ENCODE data around the gene FUT2. TPM values are rescaled to one million over a fixed set of nuclear protein-coding genes. Genes with fewer than 3 reads are reported as not detected.
"Not testable (repeated sequence)": the region's sequence is repeated elsewhere in the genome, so short reads cannot be mapped to it uniquely, and the experiment has no call there.

FUT2 gene
- not detected for total RNA-seq

DNA sequence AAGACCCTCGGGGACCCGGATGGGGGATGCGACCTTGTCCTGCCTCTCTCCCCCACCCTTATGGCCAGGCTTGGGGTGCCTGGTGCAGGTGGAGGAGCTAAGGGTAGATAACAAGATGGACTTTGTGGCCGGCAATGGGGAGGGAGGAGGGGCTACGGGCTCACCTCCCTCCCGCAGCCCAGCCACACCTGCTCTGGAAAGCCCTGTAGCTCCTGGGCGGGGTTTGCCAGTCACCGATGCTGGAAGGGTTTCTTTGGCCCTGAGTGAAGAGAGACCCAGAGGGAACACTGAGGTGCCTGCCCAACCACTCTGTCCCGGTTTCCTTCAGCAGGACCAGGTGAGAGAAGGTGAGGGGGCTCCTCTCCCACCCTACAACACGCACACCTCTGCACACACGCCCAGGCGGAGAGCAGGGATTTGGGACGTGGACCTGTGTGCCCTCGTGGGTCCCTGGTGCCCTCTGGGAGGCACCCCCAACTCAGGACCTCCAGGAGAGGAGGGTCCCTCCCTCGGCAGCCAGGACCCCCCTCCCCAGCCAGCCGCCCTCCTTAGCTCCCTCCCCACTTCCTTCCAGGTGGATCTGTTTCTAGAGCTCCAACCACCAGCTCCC is at the start of gene FUT2:
FUT2 (plus strand) TSS at position 229 of the 610 bp plus-strand sequence. CDS start 6,986 bp downstream, outside the sequence.
- Mint-ChIP-seq H3K9me3 (no peaks in the 10 kb centered on the region), H3K36me3 (ENCODE audit: low read depth) (no peaks in the 10 kb centered on the region), H3K27ac (peak within 1 kb of the TSS; percentile 20), H3K27me3 (peaks cover 6% of the 10 kb centered on the region), H3K4me3 (peak within 1 kb of the TSS; percentile 44), H3K4me1 (no peaks in the 10 kb centered on the region)
- no peak for ATAC-seq (replicated peaks)

DNA sequence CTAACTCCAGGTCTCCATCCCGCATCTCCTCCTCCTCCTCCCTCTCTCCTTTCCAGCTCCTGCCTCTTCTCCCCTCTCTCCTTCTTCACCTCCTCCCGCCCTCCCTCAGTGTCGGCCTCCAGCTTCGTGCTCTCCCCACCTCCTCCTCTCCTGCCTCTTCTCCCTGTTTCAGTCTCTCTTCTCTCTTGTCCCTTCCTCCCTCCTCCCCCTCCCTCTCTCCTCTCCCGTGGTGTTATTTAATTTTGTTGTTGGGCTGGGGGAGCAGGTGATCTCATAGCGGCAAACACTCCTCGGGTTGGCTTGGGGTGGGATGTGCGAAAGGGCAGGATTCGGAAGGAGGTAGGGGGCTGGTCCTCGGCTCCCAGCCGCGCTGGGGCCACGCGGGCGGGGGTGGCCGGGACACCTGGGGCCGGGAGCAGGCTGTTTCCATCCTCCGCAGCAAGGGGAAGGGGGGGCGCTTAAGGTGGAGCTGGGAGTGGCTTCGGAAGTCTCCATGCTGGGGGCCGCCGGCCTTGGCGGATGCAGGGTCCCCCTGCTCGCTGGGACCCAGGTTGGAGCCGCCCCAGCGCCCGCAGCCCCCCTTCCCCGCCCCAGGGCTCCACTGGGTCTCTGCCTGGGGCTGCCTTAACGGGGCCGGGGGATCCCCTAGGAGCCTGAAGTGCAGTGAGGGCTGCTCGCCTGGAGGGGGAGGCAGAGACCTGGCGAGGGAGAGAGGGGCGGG is 49.6 kb upstream of the FUT2 start, which contains the start of gene CA11:
CA11 (minus strand) TSS at position 187 of the 721 bp plus-strand sequence. CDS start 555 bp downstream, outside the sequence.
- Mint-ChIP-seq H3K4me3 (peak within 1 kb of the TSS; percentile 93), H3K4me1 (peaks cover 25% of the 10 kb centered on the region), H3K9me3 (no peaks in the 10 kb centered on the region)

GRCh38 chr19:48646722-48647216 is 49.0 kb upstream of the FUT2 start:
- Mint-ChIP-seq H3K9me3 (no peaks in the 10 kb centered on the region), H3K27me3 (no peaks in the 10 kb centered on the region), H3K4me3 (peak overlapping the region; percentile 93), H3K36me3 (ENCODE audit: low read depth) (no peaks in the 10 kb centered on the region), H3K27ac (peak overlapping the region; percentile 92), H3K4me1 (peaks cover 25% of the 10 kb centered on the region)
- ATAC-seq (replicated peaks): no peak

More for the DNA sequence above, 49.6 kb upstream of the FUT2 start, which contains the start of gene CA11:
- no peaks in the 10 kb centered on the region for H3K27me3 Mint-ChIP-seq
- H3K27ac Mint-ChIP-seq: peak within 1 kb of the TSS; percentile 92
- H3K36me3 Mint-ChIP-seq (ENCODE audit: low read depth): no peaks in the 10 kb centered on the region
- ATAC-seq (replicated peaks): peak; percentile 90

DNA sequence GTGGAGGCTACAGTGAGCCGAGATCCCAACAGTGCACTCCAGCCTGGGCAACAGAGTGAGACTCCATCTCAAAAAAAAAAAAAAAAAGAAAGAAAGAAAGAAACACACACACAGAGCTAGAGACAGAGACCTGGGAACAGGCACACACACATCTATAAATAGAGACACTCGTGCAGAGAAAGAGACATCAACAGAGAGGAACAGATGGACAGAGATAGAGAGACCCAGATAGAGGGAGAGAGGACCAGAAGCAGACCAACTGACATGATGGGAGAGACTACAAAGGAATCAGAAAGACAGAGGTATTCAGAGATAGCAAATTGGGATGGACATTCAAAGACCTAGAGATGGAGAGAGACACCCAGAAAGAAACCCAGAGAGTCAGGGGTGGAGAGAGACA is 47.6 kb upstream of the FUT2 start:
- peaks cover 25% of the 10 kb centered on the region for H3K4me1 Mint-ChIP-seq
- H3K27ac Mint-ChIP-seq: peak overlapping the region; percentile 24
- no peaks in the 10 kb centered on the region for H3K36me3 Mint-ChIP-seq (ENCODE audit: low read depth)
- no peaks in the 10 kb centered on the region for H3K27me3 Mint-ChIP-seq
- no peak for ATAC-seq (replicated peaks)
- H3K4me3 Mint-ChIP-seq: peak overlapping the region; percentile 22
- no peaks in the 10 kb centered on the region for H3K9me3 Mint-ChIP-seq

DNA sequence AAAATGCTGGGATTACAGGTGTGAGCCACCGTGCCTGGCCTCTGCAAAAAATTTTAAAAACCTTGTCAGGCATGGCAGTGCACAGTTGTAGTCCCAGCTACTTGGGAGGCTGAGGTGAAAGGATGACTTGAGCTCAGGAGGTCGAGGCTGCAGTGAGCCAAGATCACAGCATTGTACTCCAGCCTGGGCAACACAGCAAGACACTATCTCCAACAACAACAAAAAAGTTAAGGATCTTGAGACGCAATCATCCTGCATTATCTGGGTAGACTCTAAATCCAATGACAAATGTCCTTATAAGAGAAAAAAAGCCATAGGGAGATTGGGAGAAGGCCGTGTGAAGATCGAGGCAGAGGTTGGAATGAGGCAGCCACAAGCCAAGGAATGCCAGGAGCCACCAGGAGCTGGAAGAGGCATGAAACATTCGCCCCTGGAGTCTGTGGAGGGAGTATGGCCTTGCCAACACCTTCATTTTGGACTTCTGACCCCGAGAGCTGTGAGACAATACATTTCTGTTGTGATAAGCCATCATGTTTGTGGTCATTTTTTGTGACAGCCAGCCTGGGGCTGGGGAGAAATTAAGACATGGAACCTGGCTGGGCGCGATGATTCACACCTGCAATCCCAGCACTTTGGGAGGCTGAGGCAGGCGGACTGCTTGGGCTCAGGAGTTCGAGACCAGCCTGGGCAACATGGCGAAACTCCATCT is 44.6 kb upstream of the FUT2 start:
- Mint-ChIP-seq H3K4me1 (peaks cover 13% of the 10 kb centered on the region), H3K36me3 (ENCODE audit: low read depth) (no peaks in the 10 kb centered on the region), H3K27me3 (no peaks in the 10 kb centered on the region), H3K4me3 (no peak overlapping the region), H3K27ac (peak overlapping the region; percentile 41), H3K9me3 (no peaks in the 10 kb centered on the region)
- no peak for ATAC-seq (replicated peaks)

DNA sequence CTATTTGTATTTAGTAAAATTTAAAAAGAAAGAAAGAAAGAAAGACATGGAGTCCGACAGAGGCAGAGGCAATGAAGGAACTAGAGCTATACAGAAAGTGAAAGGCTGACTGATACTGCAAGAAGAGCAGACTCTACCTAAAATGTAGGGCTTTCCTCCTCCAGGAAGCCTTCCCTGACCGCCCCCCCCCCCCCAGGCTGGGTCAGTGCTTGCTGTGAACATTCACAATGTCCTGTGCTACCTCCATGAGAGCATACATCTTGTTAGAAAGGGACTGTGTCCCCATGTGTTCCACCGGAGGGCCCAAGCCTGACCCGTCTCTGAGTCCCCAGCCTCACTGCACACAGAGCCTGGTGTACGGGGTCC is 44.1 kb upstream of the FUT2 start:
- H3K9me3 Mint-ChIP-seq: no peaks in the 10 kb centered on the region
- H3K27me3 Mint-ChIP-seq: no peaks in the 10 kb centered on the region
- peak overlapping the region; percentile 41 for H3K27ac Mint-ChIP-seq
- peaks cover 11% of the 10 kb centered on the region for H3K4me1 Mint-ChIP-seq
- no peak for ATAC-seq (replicated peaks)
- H3K4me3 Mint-ChIP-seq: no peak overlapping the region
- H3K36me3 Mint-ChIP-seq (ENCODE audit: low read depth): no peaks in the 10 kb centered on the region

DNA sequence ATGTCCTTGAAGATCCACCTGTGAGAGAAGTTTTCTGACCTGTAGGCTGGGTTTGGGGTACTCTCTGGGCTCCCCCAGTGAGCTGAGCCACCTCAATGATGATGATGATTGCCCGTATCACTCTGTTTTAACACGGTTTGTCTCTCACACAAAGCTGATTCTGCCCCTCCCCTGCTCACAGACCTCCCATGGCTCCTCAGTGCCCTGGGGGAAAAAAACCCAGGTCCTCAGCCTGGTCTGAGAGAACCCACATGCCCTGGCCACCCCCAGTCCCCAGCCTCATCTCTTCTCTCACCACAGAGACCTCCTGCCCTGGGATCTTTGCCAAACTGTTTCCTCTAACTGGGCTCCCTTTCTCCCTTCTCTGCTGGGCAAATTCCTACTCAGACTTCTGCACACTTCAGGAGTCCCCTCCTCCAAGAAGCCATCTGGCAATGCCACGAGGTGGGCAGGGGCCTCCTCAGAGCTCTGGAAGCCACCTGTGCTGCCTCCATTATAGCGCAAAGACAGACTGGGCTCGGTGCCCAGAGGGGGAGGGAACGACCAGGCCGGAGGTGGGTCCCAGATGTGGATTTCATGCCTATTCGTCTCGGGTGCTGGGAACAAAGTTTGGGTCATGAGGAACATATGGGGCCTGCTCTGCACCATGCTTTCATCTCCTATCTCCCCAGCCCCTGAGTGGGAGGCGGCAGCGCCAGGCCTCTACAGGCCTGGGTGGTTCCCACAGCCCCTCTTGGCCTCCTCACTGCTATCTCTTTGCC is 41.3 kb upstream of the FUT2 start:
- H3K9me3 Mint-ChIP-seq: no peaks in the 10 kb centered on the region
- no peak for ATAC-seq (replicated peaks)
- H3K4me1 Mint-ChIP-seq: peaks cover 3% of the 10 kb centered on the region
- H3K4me3 Mint-ChIP-seq: no peak overlapping the region
- no peaks in the 10 kb centered on the region for H3K27me3 Mint-ChIP-seq
- H3K36me3 Mint-ChIP-seq (ENCODE audit: low read depth): no peaks in the 10 kb centered on the region
- H3K27ac Mint-ChIP-seq: no peak overlapping the region

DNA sequence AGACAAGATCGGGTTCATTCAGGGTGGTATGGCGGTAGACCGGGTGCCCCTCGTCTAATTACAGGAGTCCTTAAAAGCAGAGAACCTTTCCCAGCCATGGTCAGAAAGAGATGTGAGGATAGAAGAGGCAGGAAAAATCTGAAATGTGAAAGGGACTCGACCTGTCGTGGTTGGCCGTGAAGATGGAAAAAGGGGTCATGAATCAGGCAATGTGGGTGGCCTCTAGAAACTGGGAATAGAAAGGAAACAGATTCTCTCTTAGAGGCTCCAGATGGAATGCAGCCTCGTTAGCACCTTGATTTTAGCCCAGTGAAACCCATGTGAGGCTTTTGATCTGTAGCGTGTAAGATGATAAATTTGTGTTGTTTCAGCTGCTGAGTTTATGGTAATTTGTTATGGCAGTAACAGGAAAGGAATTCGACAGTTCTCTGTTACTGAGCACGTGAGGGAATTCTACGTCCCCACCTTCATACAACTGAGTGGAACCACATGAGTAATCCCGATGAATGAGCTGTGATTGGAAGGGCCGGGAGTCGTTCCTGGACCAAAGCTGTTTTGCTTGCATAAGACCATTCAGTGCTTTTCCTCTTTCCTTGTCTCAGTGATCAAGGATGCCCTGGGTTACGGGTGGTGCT is 38.8 kb upstream of the FUT2 start:
- H3K4me3 Mint-ChIP-seq: no peak overlapping the region
- H3K27me3 Mint-ChIP-seq: no peaks in the 10 kb centered on the region
- no peak for ATAC-seq (replicated peaks)
- no peaks in the 10 kb centered on the region for H3K9me3 Mint-ChIP-seq
- H3K4me1 Mint-ChIP-seq: peaks cover 9% of the 10 kb centered on the region
- no peak overlapping the region for H3K27ac Mint-ChIP-seq
- H3K36me3 Mint-ChIP-seq (ENCODE audit: low read depth): no peaks in the 10 kb centered on the region

- not testable (repeated sequence) for H3K4me3 Mint-ChIP-seq; H3K27me3 Mint-ChIP-seq; H3K9me3 Mint-ChIP-seq; H3K27ac Mint-ChIP-seq; H3K36me3 Mint-ChIP-seq (ENCODE audit: low read depth); ATAC-seq (replicated peaks); H3K4me1 Mint-ChIP-seq
Observed at GRCh38 chr19:48657828-48658227, 37.9 kb upstream of the FUT2 start.

GRCh38 chr19:48658483-48658882 is 37.3 kb upstream of the FUT2 start:
- Mint-ChIP-seq H3K27ac (no peak overlapping the region), H3K4me3 (no peak overlapping the region), H3K9me3 (no peaks in the 10 kb centered on the region), H3K4me1 (peaks cover 9% of the 10 kb centered on the region), H3K36me3 (ENCODE audit: low read depth) (no peaks in the 10 kb centered on the region), H3K27me3 (no peaks in the 10 kb centered on the region)
- ATAC-seq (replicated peaks): no peak

DNA sequence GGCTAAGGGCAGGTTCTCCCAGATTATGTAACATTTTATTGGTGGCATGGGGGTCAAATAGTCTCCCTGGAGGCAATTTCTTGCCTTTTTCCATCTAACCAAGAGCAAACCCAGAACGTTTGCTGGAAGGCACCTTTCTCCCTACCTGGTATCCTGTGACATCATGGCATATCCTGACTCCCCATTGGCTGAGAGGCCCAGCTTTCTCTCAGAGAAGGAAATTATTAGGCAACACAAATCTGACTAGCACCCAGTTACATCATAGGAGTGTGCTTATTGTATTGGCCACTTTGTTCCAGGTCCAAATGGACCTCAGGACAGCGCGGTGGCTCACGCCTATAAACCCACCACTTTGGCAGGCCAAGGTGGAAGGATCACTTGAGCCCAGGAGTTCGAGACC is 36.0 kb upstream of the FUT2 start:
- H3K27ac Mint-ChIP-seq: no peak overlapping the region
- ATAC-seq (replicated peaks): no peak
- H3K4me3 Mint-ChIP-seq: no peak overlapping the region

GRCh38 chr19:48660852-48661710 is 34.7 kb upstream of the FUT2 start:
- Mint-ChIP-seq H3K27me3 (no peaks in the 10 kb centered on the region), H3K27ac (peak overlapping the region; percentile 91), H3K4me3 (peak overlapping the region; percentile 74), H3K9me3 (no peaks in the 10 kb centered on the region), H3K36me3 (ENCODE audit: low read depth) (no peaks in the 10 kb centered on the region), H3K4me1 (peaks cover 9% of the 10 kb centered on the region)
- peak; percentile 95 for ATAC-seq (replicated peaks)

More for the DNA sequence above, 36.0 kb upstream of the FUT2 start:
- Mint-ChIP-seq H3K36me3 (ENCODE audit: low read depth) (no peaks in the 10 kb centered on the region), H3K9me3 (no peaks in the 10 kb centered on the region), H3K4me1 (peaks cover 9% of the 10 kb centered on the region), H3K27me3 (no peaks in the 10 kb centered on the region)

GRCh38 chr19:48661711-48662090 is 34.1 kb upstream of the FUT2 start:
- no peak overlapping the region for H3K27ac Mint-ChIP-seq
- no peaks in the 10 kb centered on the region for H3K36me3 Mint-ChIP-seq (ENCODE audit: low read depth)
- no peak for ATAC-seq (replicated peaks)
- H3K4me3 Mint-ChIP-seq: no peak overlapping the region
- no peaks in the 10 kb centered on the region for H3K9me3 Mint-ChIP-seq
- no peaks in the 10 kb centered on the region for H3K27me3 Mint-ChIP-seq
- H3K4me1 Mint-ChIP-seq: peaks cover 9% of the 10 kb centered on the region

All from activated T-helper 17 cell treated with anti-CD3 and anti-CD28 coated beads, Interleukin-2, amount 50 U/mL, for 72 hours (primary cell).